Measurements from ENCODE around the gene SLC30A3. TPM values are rescaled to one million over a fixed set of nuclear protein-coding genes. Genes with fewer than 3 reads are reported as not detected.

The SLC30A3 gene
- 0.58 TPM for total RNA-seq
- long read RNA-seq = 0 reads

GRCh38 chr2:27262379-27263286, at the start of gene SLC30A3:
SLC30A3 (minus strand) TSS chr2:27263047; CDS start chr2:27262906, 141 bp downstream.
- intact Hi-C loops (cut with DNase I) = no loop called here
- Histone ChIP-seq H3K27me3 (peaks cover 84% of the 10 kb centered on the region), H3K36me3 (no peaks in the 10 kb centered on the region), H3K4me1 (peaks cover 29% of the 10 kb centered on the region), H3K27ac (no peak within 1 kb of the TSS), H3K9me3 (no peaks in the 10 kb centered on the region), H3K4me3 (peak within 1 kb of the TSS; percentile 44)
- DNase-seq (peak; percentile 86), ATAC-seq (peak; percentile 78)
- TF ChIP-seq CTCF (IDR thresholded peaks at IDR 0.05) = no peak

- intact Hi-C loops (cut with DNase I) = no loop called here
- Histone ChIP-seq H3K4me3 (no peak overlapping the region), H3K4me1 (peaks cover 9% of the 10 kb centered on the region), H3K27me3 (peaks cover 19% of the 10 kb centered on the region), H3K36me3 (peaks cover 21% of the 10 kb centered on the region), H3K27ac (no peak overlapping the region), H3K9me3 (no peaks in the 10 kb centered on the region)
- DNase-seq = no peak
- no peak for TF ChIP-seq CTCF (IDR thresholded peaks at IDR 0.05)
- ATAC-seq = no peak
These were observed 49.3 kb upstream of the SLC30A3 start for GRCh38 chr2:27312152-27312551.

- no peaks in the 10 kb centered on the region for H3K9me3 ChIP-seq
- intact Hi-C loops (cut with DNase I) = no loop called here
These were observed 46.8 kb upstream of the SLC30A3 start for GRCh38 chr2:27309651-27310050.

GRCh38 chr2:27308359-27308881, 45.6 kb upstream of the SLC30A3 start, which contains the start of gene UCN:
UCN (minus strand) TSS chr2:27308445; CDS start chr2:27307895, 550 bp downstream.
- intact Hi-C loops (cut with DNase I) = no loop called here
- Histone ChIP-seq H3K4me3 (no peak within 1 kb of the TSS), H3K27me3 (peaks cover 37% of the 10 kb centered on the region), H3K9me3 (no peaks in the 10 kb centered on the region), H3K27ac (no peak within 1 kb of the TSS), H3K36me3 (peaks cover 14% of the 10 kb centered on the region), H3K4me1 (peaks cover 20% of the 10 kb centered on the region)
- no peak for TF ChIP-seq CTCF (IDR thresholded peaks at IDR 0.05)
- ATAC-seq (peak; percentile 7), DNase-seq (no peak)

More at GRCh38 chr2:27309651-27310050, 46.8 kb upstream of the SLC30A3 start:
- ATAC-seq (no peak), DNase-seq (peak; percentile 2)
- H3K27ac ChIP-seq = no peak overlapping the region
- peaks cover 14% of the 10 kb centered on the region for H3K36me3 ChIP-seq
- H3K4me3 ChIP-seq = no peak overlapping the region
- no peak for TF ChIP-seq CTCF (IDR thresholded peaks at IDR 0.05)
- H3K27me3 ChIP-seq = peaks cover 37% of the 10 kb centered on the region
- peaks cover 20% of the 10 kb centered on the region for H3K4me1 ChIP-seq

- peaks cover 14% of the 10 kb centered on the region for H3K36me3 ChIP-seq
- peaks cover 37% of the 10 kb centered on the region for H3K27me3 ChIP-seq
- DNase-seq = no peak
- intact Hi-C loops (cut with DNase I) = no loop called here
- peak; percentile 5 for ATAC-seq
- no peak overlapping the region for H3K27ac ChIP-seq
- no peak for TF ChIP-seq CTCF (IDR thresholded peaks at IDR 0.05)
- H3K4me3 ChIP-seq = no peak overlapping the region
- peaks cover 20% of the 10 kb centered on the region for H3K4me1 ChIP-seq
- no peaks in the 10 kb centered on the region for H3K9me3 ChIP-seq
These were observed 44.9 kb upstream of the SLC30A3 start for GRCh38 chr2:27307545-27308358.
